Germinal center (tissue), 1 donor: ENCODE measurements around the gene CKB.
A peak's percentile ranks its signal among the peaks of the same experiment; 100 is the strongest.

Source experiments
- DNase-seq: peaks from one replicate; pipeline ENCODE4 v3.0.0; 2012; ENCODE audit warnings: mixed read lengths, low spot score

Gene CKB

GRCh38 chr14:103522649-103523574, at the start of gene CKB:
Gene CKB (minus strand): TSS chr14:103522830. CDS start chr14:103522493, 337 bp downstream.
- peak; percentile 62 for DNase-seq

GRCh38 chr14:103569408-103569807, 46.8 kb upstream of the CKB start:
- DNase-seq, result no peak

- no peak for DNase-seq
Observed at GRCh38 chr14:103568952-103569351, 46.3 kb upstream of the CKB start.

GRCh38 chr14:103563844-103564505, 41.3 kb upstream of the CKB start:
- DNase-seq, result no peak

GRCh38 chr14:103563226-103563620, 40.6 kb upstream of the CKB start:
- DNase-seq, result no peak

GRCh38 chr14:103562429-103563225, 40.0 kb upstream of the CKB start, which contains the start of the genes BAG5 and COA8:
Gene BAG5 (minus strand): TSS chr14:103562657. CDS start chr14:103561164, 1,493 bp downstream.
Gene COA8 (plus strand): TSS chr14:103562960. CDS start chr14:103563002, 42 bp downstream.
- peak; percentile 92 for DNase-seq

GRCh38 chr14:103562179-103562428, 39.5 kb upstream of the CKB start:
- no peak for DNase-seq

- DNase-seq, result peak; percentile 60
Observed at GRCh38 chr14:103561381-103562178, 39.0 kb upstream of the CKB start.

GRCh38 chr14:103560691-103561090, 38.1 kb upstream of the CKB start:
- DNase-seq, result no peak

- no peak for DNase-seq
Observed at GRCh38 chr14:103559766-103560165, 37.1 kb upstream of the CKB start.

GRCh38 chr14:103558071-103558882, 35.6 kb upstream of the CKB start:
- DNase-seq, result no peak

- DNase-seq, result no peak
Observed at GRCh38 chr14:103556946-103557758, 34.5 kb upstream of the CKB start.

- DNase-seq, result no peak
Observed at GRCh38 chr14:103555559-103556337, 33.1 kb upstream of the CKB start.

- DNase-seq, result no peak
Observed at GRCh38 chr14:103552846-103553210, 30.2 kb upstream of the CKB start.

- DNase-seq, result no peak
Observed at GRCh38 chr14:103552011-103552845, 29.6 kb upstream of the CKB start.

- DNase-seq, result no peak
Observed at GRCh38 chr14:103551338-103551762, 28.7 kb upstream of the CKB start.

- DNase-seq, result no peak
Observed at GRCh38 chr14:103550451-103551337, 28.1 kb upstream of the CKB start.
